Measurements from ENCODE around the gene ARHGEF7. TPM values are rescaled to one million over a fixed set of nuclear protein-coding genes. Genes with fewer than 3 reads are reported as not detected.

ARHGEF7 gene
- total RNA-seq, 2 donors from 2014 or later = 57.9 to 97.3 TPM

GRCh38 chr13:111337206-111337605, 222.1 kb downstream of the ARHGEF7 start:
- no peak for TF ChIP-seq POLR2AphosphoS5 (IDR thresholded peaks at IDR 0.05)
- intact Hi-C loops (cut with DNase I) = no loop called here
- WGBS = 88% methylated on average over 4 of the region's 4 CpGs
- no peaks in the 10 kb centered on the region for H3K36me3 ChIP-seq
- peak; percentile 2 for DNase-seq (ENCODE audit: low spot score)
- H3K27ac ChIP-seq = no peak overlapping the region
- no peaks in the 10 kb centered on the region for H3K9me3 ChIP-seq
- H3K27me3 ChIP-seq (replicated peaks; ENCODE audit: insufficient read depth) = no peaks in the 10 kb centered on the region
- no peak overlapping the region for H3K4me3 ChIP-seq
- no peaks in the 10 kb centered on the region for H3K4me1 ChIP-seq (replicated peaks)

GRCh38 chr13:111337741-111338140, 222.6 kb downstream of the ARHGEF7 start:
- Histone ChIP-seq H3K27ac (no peak overlapping the region), H3K36me3 (no peaks in the 10 kb centered on the region), H3K9me3 (no peaks in the 10 kb centered on the region), H3K4me3 (no peak overlapping the region), H3K27me3 (replicated peaks; ENCODE audit: insufficient read depth) (no peaks in the 10 kb centered on the region), H3K4me1 (replicated peaks) (no peaks in the 10 kb centered on the region)
- no peak for TF ChIP-seq POLR2AphosphoS5 (IDR thresholded peaks at IDR 0.05)
- TF ChIP-seq CTCF (IDR thresholded peaks at IDR 0.05) = no peak
- no peak for TF ChIP-seq POLR2A (IDR thresholded peaks at IDR 0.05)
- DNase-seq (ENCODE audit: low spot score) = peak; percentile 1
- intact Hi-C loops (cut with DNase I) = no loop called here
- WGBS = 95% methylated on average over 9 of the region's 9 CpGs

GRCh38 chr13:111338841-111339240, 223.7 kb downstream of the ARHGEF7 start:
- peak; percentile 1 for DNase-seq (ENCODE audit: low spot score)
- Histone ChIP-seq H3K36me3 (no peaks in the 10 kb centered on the region), H3K4me3 (no peak overlapping the region), H3K27me3 (replicated peaks; ENCODE audit: insufficient read depth) (no peaks in the 10 kb centered on the region), H3K27ac (no peak overlapping the region), H3K9me3 (no peaks in the 10 kb centered on the region), H3K4me1 (replicated peaks) (no peaks in the 10 kb centered on the region)
- no peak for TF ChIP-seq POLR2A (IDR thresholded peaks at IDR 0.05)
- no peak for TF ChIP-seq POLR2AphosphoS5 (IDR thresholded peaks at IDR 0.05)
- TF ChIP-seq CTCF (IDR thresholded peaks at IDR 0.05) = no peak
- intact Hi-C loops (cut with DNase I) = no loop called here
- 92% methylated on average over 11 of the region's 11 CpGs for WGBS

GRCh38 chr13:111339366-111340143, 224.4 kb downstream of the ARHGEF7 start:
- intact Hi-C loops (cut with DNase I) = no loop called here
- TF ChIP-seq POLR2A (IDR thresholded peaks at IDR 0.05) = no peak
- TF ChIP-seq CTCF (IDR thresholded peaks at IDR 0.05) = no peak
- no peak for TF ChIP-seq POLR2AphosphoS5 (IDR thresholded peaks at IDR 0.05)
- peak; percentile 3 for DNase-seq (ENCODE audit: low spot score)
- Histone ChIP-seq H3K4me3 (no peak overlapping the region), H3K36me3 (no peaks in the 10 kb centered on the region), H3K9me3 (no peaks in the 10 kb centered on the region), H3K4me1 (replicated peaks) (no peaks in the 10 kb centered on the region), H3K27me3 (replicated peaks; ENCODE audit: insufficient read depth) (no peaks in the 10 kb centered on the region), H3K27ac (no peak overlapping the region)
- WGBS = 92% methylated on average over 29 of the region's 29 CpGs

- no peak overlapping the region for H3K4me3 ChIP-seq
- peak; percentile 3 for DNase-seq (ENCODE audit: low spot score)
- intact Hi-C loops (cut with DNase I) = no loop called here
- 88% methylated on average over 5 of the region's 5 CpGs for WGBS
- H3K27ac ChIP-seq = no peak overlapping the region
- H3K36me3 ChIP-seq = no peaks in the 10 kb centered on the region
- TF ChIP-seq POLR2A (IDR thresholded peaks at IDR 0.05) (no peak), CTCF (IDR thresholded peaks at IDR 0.05) (no peak), POLR2AphosphoS5 (IDR thresholded peaks at IDR 0.05) (no peak)
- no peaks in the 10 kb centered on the region for H3K9me3 ChIP-seq
- H3K4me1 ChIP-seq (replicated peaks) = no peaks in the 10 kb centered on the region
- no peaks in the 10 kb centered on the region for H3K27me3 ChIP-seq (replicated peaks; ENCODE audit: insufficient read depth)
Observed at GRCh38 chr13:111341886-111342285, 226.8 kb downstream of the ARHGEF7 start.
